H7 (cell line): Measurements from ENCODE around the gene P4HB. TPM values are rescaled to one million over a fixed set of nuclear protein-coding genes. Genes with fewer than 3 reads are reported as not detected.
A peak's percentile ranks its signal among the peaks of the same experiment; 100 is the strongest.

Experiments
- DNase-seq: peaks from one replicate; pipeline ENCODE4 v3.0.0; 2012
- H3K27me3 ChIP-seq: 2 replicates; pipeline ENCODE4 v1.6.0; 2011; ENCODE audit warnings: mild to moderate bottlenecking, low read length; ENCODE audit not compliant: control insufficient read depth, insufficient read depth
- H3K36me3 ChIP-seq: replicated peaks from 2 replicates; pipeline ENCODE4 v1.5.1; 2011; ENCODE audit warnings: low read length; ENCODE audit not compliant: control insufficient read depth, insufficient read depth
- H3K4me3 ChIP-seq: 2 replicates; pipeline ENCODE4 v1.5.1; 2011; ENCODE audit warnings: low read depth, mild to moderate bottlenecking, control low read depth, low read length, moderate library complexity; ENCODE audit not compliant: insufficient read depth
- total RNA-seq: library from RNA; depleted of rRNA; stranded (reverse); fragments of >200 nt; shearing (Covaris generic); gene quantifications from 2 replicates; pipeline ENCODE4 v1.2.3, GENCODE V29; 2014; rRNA removed

Gene P4HB
- 421 and 528 TPM in 2 replicates for total RNA-seq

- DNase-seq: no peak
- peaks cover 30% of the 10 kb centered on the region for H3K36me3 ChIP-seq
- no peaks in the 10 kb centered on the region for H3K27me3 ChIP-seq
- peak within 1 kb of the TSS; percentile 92 for H3K4me3 ChIP-seq
Measured at GRCh38 chr17:81859906-81860755, at the start of gene P4HB. TSS of gene P4HB (minus strand) at chr17:81860535. CDS start at chr17:81860471, 64 bp downstream.

- peaks cover 5% of the 10 kb centered on the region for H3K36me3 ChIP-seq
- no peak for DNase-seq
- H3K4me3 ChIP-seq: no peak overlapping the region
- H3K27me3 ChIP-seq: peaks cover 2% of the 10 kb centered on the region; the same call in 1 of the 2 replicates
Measured at GRCh38 chr17:81909231-81909630, 48.9 kb upstream of the P4HB start.

- DNase-seq: no peak
- H3K36me3 ChIP-seq: peaks cover 3% of the 10 kb centered on the region; the same call in 1 of the 2 replicates
- H3K27me3 ChIP-seq: peaks cover 2% of the 10 kb centered on the region; the same call in 1 of the 2 replicates
- no peak overlapping the region for H3K4me3 ChIP-seq
Measured at GRCh38 chr17:81908793-81909192, 48.5 kb upstream of the P4HB start.

GRCh38 chr17:81907219-81908145 lies 47.1 kb upstream of the P4HB start:
- DNase-seq: no peak
- Histone ChIP-seq H3K27me3 (peaks cover 3% of the 10 kb centered on the region), H3K36me3 (peaks cover 2% of the 10 kb centered on the region; the same call in 1 of the 2 replicates), H3K4me3 (no peak overlapping the region)

GRCh38 chr17:81906476-81907218 lies 46.3 kb upstream of the P4HB start:
- DNase-seq: peak; percentile 77
- Histone ChIP-seq H3K27me3 (peaks cover 10% of the 10 kb centered on the region), H3K4me3 (no peak overlapping the region), H3K36me3 (peaks cover 2% of the 10 kb centered on the region; the same call in 1 of the 2 replicates)

- no peak for DNase-seq
- Histone ChIP-seq H3K27me3 (peaks cover 16% of the 10 kb centered on the region), H3K4me3 (no peak overlapping the region), H3K36me3 (peaks cover 2% of the 10 kb centered on the region; the same call in 1 of the 2 replicates)
Measured at GRCh38 chr17:81905993-81906392, 45.7 kb upstream of the P4HB start.

- Histone ChIP-seq H3K4me3 (no peak overlapping the region), H3K27me3 (peaks cover 17% of the 10 kb centered on the region), H3K36me3 (peaks cover 2% of the 10 kb centered on the region; the same call in 1 of the 2 replicates)
- no peak for DNase-seq
Measured at GRCh38 chr17:81905424-81905875, 45.1 kb upstream of the P4HB start.

- Histone ChIP-seq H3K36me3 (peaks cover 2% of the 10 kb centered on the region; the same call in 1 of the 2 replicates), H3K27me3 (peaks cover 16% of the 10 kb centered on the region), H3K4me3 (no peak overlapping the region)
- no peak for DNase-seq
Measured at GRCh38 chr17:81904600-81905423, 44.5 kb upstream of the P4HB start.

- DNase-seq: no peak
- Histone ChIP-seq H3K36me3 (peaks cover 4% of the 10 kb centered on the region; the same call in 1 of the 2 replicates), H3K4me3 (no peak overlapping the region)
Measured at GRCh38 chr17:81903896-81904599, 43.7 kb upstream of the P4HB start.

GRCh38 chr17:81903415-81903831 lies 43.1 kb upstream of the P4HB start:
- H3K27me3 ChIP-seq: peaks cover 16% of the 10 kb centered on the region
- no peak overlapping the region for H3K4me3 ChIP-seq
- H3K36me3 ChIP-seq: peaks cover 4% of the 10 kb centered on the region; the same call in 1 of the 2 replicates
- DNase-seq: no peak

More at GRCh38 chr17:81903896-81904599, 43.7 kb upstream of the P4HB start:
- peaks cover 16% of the 10 kb centered on the region for H3K27me3 ChIP-seq

- Histone ChIP-seq H3K27me3 (peaks cover 16% of the 10 kb centered on the region), H3K36me3 (peaks cover 6% of the 10 kb centered on the region), H3K4me3 (peak overlapping the region; percentile 34)
- DNase-seq: peak; percentile 84
Measured at GRCh38 chr17:81902653-81903414, 42.5 kb upstream of the P4HB start.

- Histone ChIP-seq H3K4me3 (peak within 1 kb of the TSS; percentile 34), H3K36me3 (peaks cover 9% of the 10 kb centered on the region), H3K27me3 (peaks cover 16% of the 10 kb centered on the region)
- peak; percentile 89 for DNase-seq
Measured at GRCh38 chr17:81902023-81902652, 41.8 kb upstream of the P4HB start, which contains the start of gene NPB. TSS of gene NPB (plus strand) at chr17:81902238. CDS start at chr17:81902278, 40 bp downstream.
